SK-N-SH (cell line): Measurements from ENCODE around the gene PDCD1. TPM values are rescaled to one million over a fixed set of nuclear protein-coding genes. Genes with fewer than 3 reads are reported as not detected.
"Not testable (repeated sequence)": the region's sequence is repeated elsewhere in the genome, so short reads cannot be mapped to it uniquely, and the experiment has no call there.

Experiments
- CTCF ChIA-PET: fragments of 300-600, 350-600 bp; formaldehyde crosslinking; extraction: SDS; loops from one replicate; lab custom pipeline; 2021; lab: Yijun Ruan, JAX
- POLR2A ChIA-PET: fragments of 350-600 bp; sonication (Branson Sonifier 250); formaldehyde crosslinking; extraction: SDS; loops from one replicate; lab custom pipeline; 2020; ENCODE audit warnings: antibody characterized with exemption, inconsistent platforms; lab: Yijun Ruan, JAX
- DNase-seq: peaks from one replicate; pipeline ENCODE4 v3.0.0; 2012
- H2AFZ ChIP-seq: fragments of 200-600 bp; sonication (generic); 2 replicates; pipeline ENCODE4 v1.8.1; 2016; ENCODE audit warnings: antibody characterized with exemption, mild to moderate bottlenecking, low read depth
- H3F3A ChIP-seq: fragments of 200-600 bp; sonication (generic); replicated peaks from 2 replicates; pipeline ENCODE3; 2016; ENCODE audit warnings: antibody characterized with exemption, mild to moderate bottlenecking; ENCODE audit not compliant: insufficient read depth
- H3K27ac ChIP-seq, 2 experiments: fragments of 200-500 bp in 1 of 2; fragments of 200-600 bp in 1 of 2; sonication (Bioruptor generic) in 1 of 2; sonication (generic), shearing (Covaris generic) in 1 of 2; 2 replicates each; pipeline versions ENCODE4 v1.5.1 to v1.6.1; 2014 to 2016; ENCODE audit warnings: low read depth in 2 of 2, inconsistent platforms in 1 of 2, low read length in 1 of 2, mild to moderate bottlenecking in 1 of 2, mixed read lengths in 1 of 2
- H3K27me3 ChIP-seq: fragments of 200-600 bp; sonication (generic), shearing (Covaris generic); 2 replicates; pipeline ENCODE4 v1.6.1; 2016; ENCODE audit warnings: mixed run types; ENCODE audit not compliant: insufficient read depth
- H3K36me3 ChIP-seq, 2 experiments: fragments of 200-500 bp in 1 of 2; fragments of 200-600 bp in 1 of 2; sonication (Bioruptor generic) in 1 of 2; sonication (generic) in 1 of 2; replicated peaks in 1 of 2; 2 replicates each; pipeline versions ENCODE3 to v1.5.1; 2014 to 2016; ENCODE audit warnings: low read length in 1 of 2, mild to moderate bottlenecking in 1 of 2; ENCODE audit not compliant: insufficient read depth in 2 of 2, control insufficient read depth in 1 of 2
- H3K4me1 ChIP-seq, 2 experiments: fragments of 200-500 bp in 1 of 2; fragments of 200-600 bp in 1 of 2; sonication (Bioruptor generic) in 1 of 2; sonication (generic), shearing (Covaris generic) in 1 of 2; 2 replicates each; pipeline versions ENCODE4 v1.5.1 to v1.6.1; 2014 to 2016; ENCODE audit warnings: low read depth in 1 of 2, low read length in 1 of 2, mixed run types in 1 of 2; ENCODE audit not compliant: insufficient read depth in 2 of 2, control insufficient read depth in 1 of 2
- H3K4me2 ChIP-seq: fragments of 200-600 bp; sonication (generic), shearing (Covaris generic); 2 replicates; pipeline ENCODE4 v1.6.1; 2017; ENCODE audit warnings: mixed run types
- H3K4me3 ChIP-seq, 2 experiments: fragments of 200-500 bp in 1 of 2; fragments of 200-600 bp in 1 of 2; sonication (Bioruptor generic) in 1 of 2; sonication (generic), shearing (Covaris generic) in 1 of 2; 2 replicates each; pipeline versions ENCODE4 v1.5.1 to v1.8.1; 2014 to 2016; ENCODE audit warnings: low read depth in 2 of 2, inconsistent platforms in 1 of 2, low read length in 1 of 2, mild to moderate bottlenecking in 1 of 2, mixed read lengths in 1 of 2, moderate library complexity in 1 of 2
- H3K79me2 ChIP-seq: fragments of 200-600 bp; sonication (generic); 2 replicates; pipeline ENCODE4 v1.8.1; 2017; ENCODE audit warnings: mild to moderate bottlenecking; ENCODE audit not compliant: insufficient read depth
- H3K9ac ChIP-seq: fragments of 200-600 bp; sonication (generic); 2 replicates; pipeline ENCODE4 v1.6.1; 2017; ENCODE audit warnings: mixed run types
- H3K9me2 ChIP-seq: fragments of 200-600 bp; sonication (generic); 2 replicates; pipeline ENCODE4 v1.6.1; 2017; ENCODE audit warnings: mixed run types
- H3K9me3 ChIP-seq: fragments of 200-600 bp; sonication (generic); 2 replicates; pipeline ENCODE4 v1.6.1; 2017; ENCODE audit warnings: mixed run types, mild to moderate bottlenecking, moderate library complexity
- H4K20me1 ChIP-seq: fragments of 200-600 bp; sonication (generic); 2 replicates; pipeline ENCODE4 v1.6.1; 2017; ENCODE audit warnings: mild to moderate bottlenecking, mixed run types; ENCODE audit not compliant: insufficient read depth
- CHD2 ChIP-seq: fragments of 150-350 bp; IDR thresholded peaks from 2 replicates; pipeline ENCODE4 v1.6.1; 2018; ENCODE audit warnings: low read length; ENCODE audit not compliant: partially characterized antibody
- FOXJ3 ChIP-seq: sonication (generic); formaldehyde crosslinking; IDR thresholded peaks from 2 replicates; pipeline ENCODE4 v1.5.1; 2020; ENCODE audit warnings: mild to moderate bottlenecking, missing genetic modification reagents
- NFIC ChIP-seq: IDR thresholded peaks from 2 replicates; pipeline ENCODE4 v1.4.0; 2012; ENCODE audit warnings: borderline replicate concordance
- REST ChIP-seq: IDR thresholded peaks from 2 replicates; pipeline ENCODE4 v1.6.1; 2012; ENCODE audit warnings: mild to moderate bottlenecking, low read depth, low read length, moderate library complexity
- SIN3A ChIP-seq: IDR thresholded peaks from 2 replicates; pipeline ENCODE4 v1.6.1; 2012; ENCODE audit warnings: low read depth, mild to moderate bottlenecking, low read length, moderate library complexity, borderline replicate concordance
- TAF1 ChIP-seq: IDR thresholded peaks from 2 replicates; pipeline ENCODE4 v1.6.1; 2012; ENCODE audit warnings: low read depth, mild to moderate bottlenecking, low read length, moderate library complexity, borderline replicate concordance
- TCF12 ChIP-seq: IDR thresholded peaks from 2 replicates; pipeline ENCODE4 v1.4.0; 2012
- TEAD4 ChIP-seq: IDR thresholded peaks from 2 replicates; pipeline ENCODE4 v1.4.0; 2012; ENCODE audit warnings: mild to moderate bottlenecking, borderline replicate concordance; ENCODE audit not compliant: insufficient read depth
- WGBS: methylation state at CpG from one replicate; pipeline ENCODE4 v1.1.6; 2017; ENCODE audit warnings: low lambda C conversion rate; 5-methylcytosine and 5-hydroxymethylcytosine counted together
- polyA plus RNA-seq, 3 experiments: library from polyadenylated mRNA; depleted of rRNA; stranded (reverse); fragments of >200 nt; gene quantifications; 2 replicates each; pipeline ENCODE4 v1.2.3, GENCODE V29; 2012
- TF ChIP-seq, protein P1 (sequence below): IDR thresholded peaks from 2 replicates; pipeline ENCODE4 v1.4.0; 2012; ENCODE audit warnings: low read depth, borderline replicate concordance

The PDCD1 gene
- polyA plus RNA-seq, 1 of the 3 experiments (the other 2 are of a cell fraction) = not detected

- TF ChIP-seq REST (no peak), TCF12 (no peak), TAF1 (no peak), CHD2 (no peak), NFIC (no peak), SIN3A (no peak), FOXJ3 (no peak), TEAD4 (no peak)
- TF ChIP-seq, protein P1, sequence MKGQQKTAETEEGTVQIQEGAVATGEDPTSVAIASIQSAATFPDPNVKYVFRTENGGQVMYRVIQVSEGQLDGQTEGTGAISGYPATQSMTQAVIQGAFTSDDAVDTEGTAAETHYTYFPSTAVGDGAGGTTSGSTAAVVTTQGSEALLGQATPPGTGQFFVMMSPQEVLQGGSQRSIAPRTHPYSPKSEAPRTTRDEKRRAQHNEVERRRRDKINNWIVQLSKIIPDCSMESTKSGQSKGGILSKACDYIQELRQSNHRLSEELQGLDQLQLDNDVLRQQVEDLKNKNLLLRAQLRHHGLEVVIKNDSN = no peak
- TF ChIP-seq, all 33 proteins: peak for 0
Measured at GRCh38 chr2:241808051-241808720, 50.5 kb downstream of the PDCD1 start (continued).

- H3K9ac ChIP-seq, CTCF ChIA-PET, H3K4me3 ChIP-seq, H3K27me3 ChIP-seq, H4K20me1 ChIP-seq, H3K36me3 ChIP-seq, POLR2A ChIA-PET, H3F3A ChIP-seq, H2AFZ ChIP-seq, H3K4me2 ChIP-seq, H3K9me3 ChIP-seq, H3K79me2 ChIP-seq, DNase-seq, H3K9me2 ChIP-seq: not testable (repeated sequence)
- WGBS = 21% methylated on average over 2 of the region's 8 CpGs
- Histone ChIP-seq H3K4me1 (peaks cover 6 to 59% of the 10 kb centered on the region in 2 experiments), H3K27ac (peak overlapping the region in 1 of 2 experiments; percentile 74; a peak in 1 of 4 replicates)
Measured at GRCh38 chr2:241806217-241806616, 52.5 kb downstream of the PDCD1 start.
